ENCODE results near the gene CDC42BPA.

Gene CDC42BPA

GRCh38 chr1:227043755-227044154 lies 274.5 kb downstream of the CDC42BPA start:
- TF ChIP-seq, protein P1, sequence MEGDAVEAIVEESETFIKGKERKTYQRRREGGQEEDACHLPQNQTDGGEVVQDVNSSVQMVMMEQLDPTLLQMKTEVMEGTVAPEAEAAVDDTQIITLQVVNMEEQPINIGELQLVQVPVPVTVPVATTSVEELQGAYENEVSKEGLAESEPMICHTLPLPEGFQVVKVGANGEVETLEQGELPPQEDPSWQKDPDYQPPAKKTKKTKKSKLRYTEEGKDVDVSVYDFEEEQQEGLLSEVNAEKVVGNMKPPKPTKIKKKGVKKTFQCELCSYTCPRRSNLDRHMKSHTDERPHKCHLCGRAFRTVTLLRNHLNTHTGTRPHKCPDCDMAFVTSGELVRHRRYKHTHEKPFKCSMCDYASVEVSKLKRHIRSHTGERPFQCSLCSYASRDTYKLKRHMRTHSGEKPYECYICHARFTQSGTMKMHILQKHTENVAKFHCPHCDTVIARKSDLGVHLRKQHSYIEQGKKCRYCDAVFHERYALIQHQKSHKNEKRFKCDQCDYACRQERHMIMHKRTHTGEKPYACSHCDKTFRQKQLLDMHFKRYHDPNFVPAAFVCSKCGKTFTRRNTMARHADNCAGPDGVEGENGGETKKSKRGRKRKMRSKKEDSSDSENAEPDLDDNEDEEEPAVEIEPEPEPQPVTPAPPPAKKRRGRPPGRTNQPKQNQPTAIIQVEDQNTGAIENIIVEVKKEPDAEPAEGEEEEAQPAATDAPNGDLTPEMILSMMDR (IDR thresholded peaks at IDR 0.05; ENCODE audit: low read depth, low read length), result no peak
- peak; percentile 62 to 87 for DNase-seq (ENCODE audit: low read depth in 2 of 2)
- H3K4me3 ChIP-seq (replicated peaks in 1 of 2; ENCODE audit: low read depth in 2 of 2, low read length in 2 of 2), result no peak overlapping the region

DNA sequence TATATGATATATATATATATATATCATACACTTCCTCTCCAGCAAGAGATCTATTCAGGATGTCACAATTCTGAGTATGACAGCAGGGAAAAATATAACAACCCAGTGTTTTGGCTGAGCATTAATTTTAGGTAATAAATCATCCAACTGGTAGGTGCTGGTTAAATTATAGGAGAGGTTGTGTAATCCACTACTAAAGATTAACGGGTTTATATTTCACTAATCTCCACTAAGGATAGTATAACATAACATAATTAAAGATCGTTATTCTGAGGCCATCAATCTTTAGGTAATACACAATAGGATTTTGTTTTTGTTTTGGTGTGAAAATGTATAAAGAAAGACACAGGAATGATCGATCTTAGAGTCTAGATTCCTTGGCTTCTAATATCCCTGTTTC lies 276.0 kb downstream of the CDC42BPA start:
- no peak overlapping the region for H3K4me3 ChIP-seq (replicated peaks in 1 of 2; ENCODE audit: low read depth in 2 of 2, low read length in 2 of 2)
- TF ChIP-seq, protein P1 (IDR thresholded peaks at IDR 0.05; ENCODE audit: low read depth, low read length), result no peak
- no peak for DNase-seq (ENCODE audit: low read depth in 2 of 2)

GRCh38 chr1:227038401-227038800 lies 279.9 kb downstream of the CDC42BPA start:
- no peak overlapping the region for H3K4me3 ChIP-seq (replicated peaks in 1 of 2; ENCODE audit: low read depth in 2 of 2, low read length in 2 of 2)
- DNase-seq (ENCODE audit: low read depth in 2 of 2), result peak; percentile 29 to 50
- TF ChIP-seq, protein P1 (IDR thresholded peaks at IDR 0.05; ENCODE audit: low read depth, low read length), result no peak

DNA sequence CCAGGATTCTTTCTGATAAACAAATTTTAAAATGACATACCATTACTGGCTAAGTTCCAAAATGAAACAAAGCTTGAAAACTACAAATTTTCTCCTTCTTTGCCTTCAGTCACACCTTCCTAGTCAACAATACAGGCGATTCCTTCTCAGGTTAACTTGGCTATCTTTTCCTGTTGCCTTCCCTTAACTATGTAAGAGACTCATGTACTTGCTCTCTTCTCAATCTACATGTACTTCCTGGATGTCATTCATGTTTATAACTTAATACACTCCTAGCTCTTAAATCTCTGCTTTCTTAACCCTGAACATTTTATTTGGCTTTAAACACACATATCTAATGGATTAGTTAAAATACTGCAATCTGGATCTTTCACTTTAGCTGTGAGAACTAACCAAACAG lies 281.2 kb downstream of the CDC42BPA start:
- TF ChIP-seq, protein P1 (IDR thresholded peaks at IDR 0.05; ENCODE audit: low read depth, low read length), result no peak
- no peak for DNase-seq (ENCODE audit: low read depth in 2 of 2)
- no peak overlapping the region for H3K4me3 ChIP-seq (replicated peaks in 1 of 2; ENCODE audit: low read depth in 2 of 2, low read length in 2 of 2)

GRCh38 chr1:227035316-227035715 lies 283.0 kb downstream of the CDC42BPA start:
- H3K4me3 ChIP-seq (replicated peaks in 1 of 2; ENCODE audit: low read depth in 2 of 2, low read length in 2 of 2), result no peak overlapping the region
- TF ChIP-seq, protein P1 (IDR thresholded peaks at IDR 0.05; ENCODE audit: low read depth, low read length), result no peak
- DNase-seq (ENCODE audit: low read depth in 2 of 2), result no peak

DNA sequence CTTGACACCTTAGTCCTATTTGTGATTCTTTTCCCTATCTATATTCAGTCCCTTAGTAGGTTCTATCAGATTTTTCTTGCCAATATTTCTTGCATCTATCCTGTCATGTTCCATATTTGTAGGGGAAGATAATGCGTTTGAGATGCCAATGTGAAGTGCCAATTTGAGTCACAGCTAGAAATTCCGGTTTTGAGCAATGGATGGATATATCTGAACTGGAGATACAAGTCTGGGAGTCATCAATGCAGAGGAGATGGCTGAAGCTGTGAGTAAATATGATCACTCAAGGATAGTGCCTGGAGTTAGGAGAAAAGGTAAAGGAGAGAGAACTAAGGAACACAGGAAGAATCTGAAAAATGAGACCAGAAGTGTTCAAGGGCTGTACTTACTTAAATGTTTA lies 284.4 kb downstream of the CDC42BPA start:
- no peak for DNase-seq (ENCODE audit: low read depth in 2 of 2)
- TF ChIP-seq, protein P1 (IDR thresholded peaks at IDR 0.05; ENCODE audit: low read depth, low read length), result no peak
- H3K4me3 ChIP-seq (replicated peaks in 1 of 2; ENCODE audit: low read depth in 2 of 2, low read length in 2 of 2), result no peak overlapping the region

DNA sequence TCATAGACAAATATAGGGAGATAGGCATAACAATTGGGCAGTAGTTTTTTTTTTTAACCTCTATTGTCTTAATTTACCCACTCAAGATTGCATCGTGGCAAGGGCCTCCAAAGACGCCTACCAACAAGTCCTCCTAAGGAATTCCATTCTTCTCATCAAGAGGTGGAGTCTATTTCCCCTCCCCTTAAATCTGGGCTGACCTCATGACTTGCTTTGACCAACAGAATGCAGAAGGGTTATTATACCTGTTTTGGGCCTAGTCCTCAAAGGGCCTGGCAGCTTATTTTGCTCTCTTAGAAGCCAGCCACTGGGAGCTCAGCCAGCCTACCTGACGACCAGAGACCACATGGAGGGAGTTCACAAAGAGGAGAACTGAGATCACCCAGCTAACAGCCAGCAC lies 285.9 kb downstream of the CDC42BPA start:
- TF ChIP-seq, protein P1 (IDR thresholded peaks at IDR 0.05; ENCODE audit: low read depth, low read length), result no peak
- H3K4me3 ChIP-seq (replicated peaks in 1 of 2; ENCODE audit: low read depth in 2 of 2, low read length in 2 of 2), result no peak overlapping the region
- no peak for DNase-seq (ENCODE audit: low read depth in 2 of 2)

Data from cardiac fibroblast (primary cell).